ENCODE results near the gene ARHGEF17.

ARHGEF17 gene

GRCh38 chr11:73280626-73281025 lies 27.4 kb upstream of the ARHGEF17 start:
- H3K9me2 ChIP-seq (replicated peaks; ENCODE audit: insufficient read depth, low read length) = no peaks in the 10 kb centered on the region
- H3K9ac ChIP-seq (ENCODE audit: low read length) = no peak overlapping the region
- no peak for DNase-seq
- no peaks in the 10 kb centered on the region for H3K36me3 ChIP-seq (replicated peaks; ENCODE audit: insufficient read depth, low read length)
- no peaks in the 10 kb centered on the region for H3K27me3 ChIP-seq (replicated peaks; ENCODE audit: insufficient read depth, low read length)
- H4K20me1 ChIP-seq (ENCODE audit: insufficient read depth, low read length) = no peaks in the 10 kb centered on the region
- no peaks in the 10 kb centered on the region for H3F3A ChIP-seq (ENCODE audit: insufficient read depth, low read length)
- H3K4me2 ChIP-seq (ENCODE audit: low read depth, low read length) = peak overlapping the region; percentile 11
- H3K4me1 ChIP-seq (ENCODE audit: low read length) = peaks cover 13% of the 10 kb centered on the region
- no peak overlapping the region for H3K27ac ChIP-seq (ENCODE audit: low read length)
- TF ChIP-seq EZH2 (optimal IDR thresholded peaks at IDR 0.05; ENCODE audit: low read depth, low read length) (no peak), EZH2phosphoT487 (IDR thresholded peaks at IDR 0.05; ENCODE audit: low read length) (no peak), CTCF (IDR thresholded peaks at IDR 0.05; ENCODE audit: low read length) (no peak)
- no peaks in the 10 kb centered on the region for H3K79me2 ChIP-seq (ENCODE audit: low read length)
- H3K9me3 ChIP-seq (replicated peaks; ENCODE audit: insufficient read depth, low read length) = no peaks in the 10 kb centered on the region
- no peak overlapping the region; the same call in 1 of the 2 replicates for H2AFZ ChIP-seq (ENCODE audit: low read length)
- H3K4me3 ChIP-seq (ENCODE audit: low read length) = no peak overlapping the region

- Histone ChIP-seq H3K4me1 (ENCODE audit: low read length) (peaks cover 13% of the 10 kb centered on the region), H3K36me3 (replicated peaks; ENCODE audit: insufficient read depth, low read length) (no peaks in the 10 kb centered on the region), H3K27me3 (replicated peaks; ENCODE audit: insufficient read depth, low read length) (no peaks in the 10 kb centered on the region), H3K9me3 (replicated peaks; ENCODE audit: insufficient read depth, low read length) (no peaks in the 10 kb centered on the region), H3K4me2 (ENCODE audit: low read depth, low read length) (no peak overlapping the region), H3K9me2 (replicated peaks; ENCODE audit: insufficient read depth, low read length) (no peaks in the 10 kb centered on the region), H4K20me1 (ENCODE audit: insufficient read depth, low read length) (no peaks in the 10 kb centered on the region), H3F3A (ENCODE audit: insufficient read depth, low read length) (no peaks in the 10 kb centered on the region), H3K79me2 (ENCODE audit: low read length) (no peaks in the 10 kb centered on the region), H3K27ac (ENCODE audit: low read length) (no peak overlapping the region), H3K9ac (ENCODE audit: low read length) (no peak overlapping the region), H2AFZ (ENCODE audit: low read length) (no peak overlapping the region), H3K4me3 (ENCODE audit: low read length) (no peak overlapping the region)
- no peak for DNase-seq
- TF ChIP-seq EZH2 (optimal IDR thresholded peaks at IDR 0.05; ENCODE audit: low read depth, low read length) = no peak
- TF ChIP-seq CTCF (IDR thresholded peaks at IDR 0.05; ENCODE audit: low read length) = no peak
- TF ChIP-seq EZH2phosphoT487 (IDR thresholded peaks at IDR 0.05; ENCODE audit: low read length) = no peak
These were observed 26.8 kb upstream of the ARHGEF17 start for GRCh38 chr11:73281201-73281741.

GRCh38 chr11:73281796-73282660 lies 26.0 kb upstream of the ARHGEF17 start:
- no peaks in the 10 kb centered on the region for H3K9me3 ChIP-seq (replicated peaks; ENCODE audit: insufficient read depth, low read length)
- no peak overlapping the region for H3K9ac ChIP-seq (ENCODE audit: low read length)
- H3K4me1 ChIP-seq (ENCODE audit: low read length) = peaks cover 13% of the 10 kb centered on the region
- H4K20me1 ChIP-seq (ENCODE audit: insufficient read depth, low read length) = no peaks in the 10 kb centered on the region
- H3K79me2 ChIP-seq (ENCODE audit: low read length) = no peaks in the 10 kb centered on the region
- no peak for DNase-seq
- no peak overlapping the region for H2AFZ ChIP-seq (ENCODE audit: low read length)
- no peaks in the 10 kb centered on the region for H3F3A ChIP-seq (ENCODE audit: insufficient read depth, low read length)
- no peak overlapping the region for H3K4me3 ChIP-seq (ENCODE audit: low read length)
- no peaks in the 10 kb centered on the region for H3K36me3 ChIP-seq (replicated peaks; ENCODE audit: insufficient read depth, low read length)
- H3K9me2 ChIP-seq (replicated peaks; ENCODE audit: insufficient read depth, low read length) = no peaks in the 10 kb centered on the region
- no peak for TF ChIP-seq CTCF (IDR thresholded peaks at IDR 0.05; ENCODE audit: low read length)
- no peak for TF ChIP-seq EZH2 (optimal IDR thresholded peaks at IDR 0.05; ENCODE audit: low read depth, low read length)
- no peak for TF ChIP-seq EZH2phosphoT487 (IDR thresholded peaks at IDR 0.05; ENCODE audit: low read length)
- H3K4me2 ChIP-seq (ENCODE audit: low read depth, low read length) = no peak overlapping the region
- no peaks in the 10 kb centered on the region for H3K27me3 ChIP-seq (replicated peaks; ENCODE audit: insufficient read depth, low read length)
- no peak overlapping the region for H3K27ac ChIP-seq (ENCODE audit: low read length)

Data from MM.1S (cell line).